Skeletal muscle tissue (tissue), 4 donors: Measurements from ENCODE around the gene ZNF277. TPM values are rescaled to one million over a fixed set of nuclear protein-coding genes. Genes with fewer than 3 reads are reported as not detected.

Source experiments
- H3K27ac ChIP-seq: one replicate; pipeline ENCODE4 v1.7.0; 2013; ENCODE audit warnings: mild to moderate bottlenecking, low read depth, low read length, inconsistent platforms
- H3K27me3 ChIP-seq, 3 donors: one replicate each; pipeline ENCODE4 v1.7.0; 2013; ENCODE audit warnings: low read length in 3 of 3; ENCODE audit not compliant: control insufficient read depth in 3 of 3, insufficient read depth in 3 of 3
- H3K36me3 ChIP-seq, 3 donors: one replicate each; pipeline ENCODE4 v1.7.0; 2013; ENCODE audit warnings: low read length in 3 of 3; ENCODE audit not compliant: control insufficient read depth in 3 of 3, insufficient read depth in 3 of 3
- H3K4me1 ChIP-seq, 3 donors: one replicate each; pipeline ENCODE4 v1.7.0; 2013; ENCODE audit warnings: low read length in 3 of 3, mild to moderate bottlenecking in 3 of 3; ENCODE audit not compliant: control insufficient read depth in 3 of 3, insufficient read depth in 3 of 3
- H3K4me3 ChIP-seq, 3 donors: one replicate each; pipeline ENCODE4 v1.7.0; 2013; ENCODE audit warnings: low read length in 3 of 3
- H3K9ac ChIP-seq, 3 donors: one replicate each; pipeline ENCODE4 v1.7.0; 2013; ENCODE audit warnings: low read length in 3 of 3, mild to moderate bottlenecking in 3 of 3, moderate library complexity in 2 of 3, low read depth in 1 of 3
- H3K9me3 ChIP-seq, 3 donors: one replicate each; pipeline ENCODE4 v1.7.0; 2013; ENCODE audit warnings: low read length in 3 of 3; ENCODE audit not compliant: control insufficient read depth in 3 of 3
- total RNA-seq: library from RNA; depleted of rRNA; stranded (reverse); fragments of >200 nt; gene quantifications from one replicate; pipeline ENCODE4 v1.2.3, GENCODE V29; 2014
- donor health status: Osteomylitis.

Gene ZNF277
- total RNA-seq, 1 donor from 2014 or later: 17.7 TPM

DNA sequence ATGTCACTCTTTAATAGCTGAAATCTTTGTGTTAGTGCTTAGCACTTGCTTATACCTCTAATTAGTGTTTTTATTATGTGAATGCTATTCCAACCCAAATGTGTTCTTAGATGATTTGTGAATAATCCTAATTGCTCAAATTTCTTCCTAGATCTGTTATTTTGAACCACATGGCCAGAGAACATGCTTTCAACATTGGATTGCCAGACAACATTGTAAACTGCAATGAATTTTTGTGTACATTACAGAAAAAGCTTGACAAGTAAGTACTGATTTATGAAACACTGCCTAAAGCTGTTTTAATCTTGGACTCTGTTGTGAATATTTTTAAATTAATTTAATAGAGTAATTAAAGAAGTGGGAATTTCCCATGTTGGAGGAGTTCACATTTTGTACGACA, 121.1 kb downstream of the ZNF277 start:
- Histone ChIP-seq H3K9me3 (no peaks in the 10 kb centered on the region), H3K9ac (no peak overlapping the region), H3K4me3 (no peak overlapping the region), H3K27me3 (no peaks in the 10 kb centered on the region), H3K4me1 (no peaks in the 10 kb centered on the region), H3K27ac (no peak overlapping the region), H3K36me3 (peaks cover 4 to 16% (median 4%) of the 10 kb centered on the region in 3 donors)

DNA sequence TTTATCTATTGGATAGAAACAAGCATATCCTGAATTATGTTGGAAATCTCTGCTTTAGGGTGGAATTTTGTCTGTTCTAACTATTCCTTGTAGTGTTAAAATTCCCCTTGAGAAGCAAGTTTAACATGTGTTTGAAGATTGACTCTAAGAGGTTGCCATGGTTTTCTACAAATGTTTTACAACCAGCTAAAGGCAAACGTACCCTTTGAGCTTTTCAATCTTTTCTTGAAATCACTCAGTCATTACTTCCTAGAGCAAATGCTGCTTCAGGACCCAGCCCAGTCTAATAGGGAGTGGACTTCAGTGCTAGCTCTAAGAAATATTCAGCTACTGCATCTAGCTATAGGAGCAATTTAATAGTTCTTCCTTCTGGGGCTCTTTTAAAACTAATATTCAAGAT, 125.0 kb downstream of the ZNF277 start:
- Histone ChIP-seq H3K4me3 (no peak overlapping the region), H3K36me3 (peaks cover 0 to 6% (median 4%) of the 10 kb centered on the region in 3 donors), H3K9me3 (no peaks in the 10 kb centered on the region), H3K4me1 (no peaks in the 10 kb centered on the region), H3K27me3 (no peaks in the 10 kb centered on the region), H3K9ac (no peak overlapping the region), H3K27ac (no peak overlapping the region)

GRCh38 chr7:112334366-112334765, 127.9 kb downstream of the ZNF277 start:
- H3K36me3 ChIP-seq: peaks cover 3 to 9% (median 8%) of the 10 kb centered on the region in 3 donors
- H3K27me3 ChIP-seq: no peaks in the 10 kb centered on the region

DNA sequence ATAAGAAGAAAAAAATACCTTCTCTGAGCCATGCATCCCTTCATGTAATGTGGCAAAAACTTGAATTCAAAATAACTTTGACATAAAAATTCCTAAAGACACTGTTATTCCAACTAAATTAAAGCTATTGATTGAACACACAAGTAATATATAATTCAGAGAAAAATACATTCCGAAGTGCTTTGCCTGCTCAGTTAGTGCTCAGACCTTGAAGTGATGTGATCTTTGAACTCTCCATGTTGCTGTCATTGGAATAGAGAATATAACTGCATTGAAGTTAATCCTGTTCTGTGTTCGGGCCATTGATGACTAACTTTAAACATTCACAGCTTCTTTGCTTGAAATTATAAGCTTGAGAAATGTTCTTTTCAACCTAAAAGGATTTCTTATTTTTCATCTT, 129.8 kb downstream of the ZNF277 start:
- H3K36me3 ChIP-seq: peaks cover 3 to 20% (median 9%) of the 10 kb centered on the region in 3 donors
- H3K4me1 ChIP-seq: no peaks in the 10 kb centered on the region
- no peak overlapping the region for H3K4me3 ChIP-seq
- no peaks in the 10 kb centered on the region for H3K9me3 ChIP-seq
- no peak overlapping the region for H3K9ac ChIP-seq
- H3K27me3 ChIP-seq: no peaks in the 10 kb centered on the region
- no peak overlapping the region for H3K27ac ChIP-seq

More at GRCh38 chr7:112334366-112334765, 127.9 kb downstream of the ZNF277 start:
- no peak overlapping the region for H3K4me3 ChIP-seq
- no peaks in the 10 kb centered on the region for H3K9me3 ChIP-seq
- H3K9ac ChIP-seq: no peak overlapping the region
- no peak overlapping the region for H3K27ac ChIP-seq
- H3K4me1 ChIP-seq: no peaks in the 10 kb centered on the region

DNA sequence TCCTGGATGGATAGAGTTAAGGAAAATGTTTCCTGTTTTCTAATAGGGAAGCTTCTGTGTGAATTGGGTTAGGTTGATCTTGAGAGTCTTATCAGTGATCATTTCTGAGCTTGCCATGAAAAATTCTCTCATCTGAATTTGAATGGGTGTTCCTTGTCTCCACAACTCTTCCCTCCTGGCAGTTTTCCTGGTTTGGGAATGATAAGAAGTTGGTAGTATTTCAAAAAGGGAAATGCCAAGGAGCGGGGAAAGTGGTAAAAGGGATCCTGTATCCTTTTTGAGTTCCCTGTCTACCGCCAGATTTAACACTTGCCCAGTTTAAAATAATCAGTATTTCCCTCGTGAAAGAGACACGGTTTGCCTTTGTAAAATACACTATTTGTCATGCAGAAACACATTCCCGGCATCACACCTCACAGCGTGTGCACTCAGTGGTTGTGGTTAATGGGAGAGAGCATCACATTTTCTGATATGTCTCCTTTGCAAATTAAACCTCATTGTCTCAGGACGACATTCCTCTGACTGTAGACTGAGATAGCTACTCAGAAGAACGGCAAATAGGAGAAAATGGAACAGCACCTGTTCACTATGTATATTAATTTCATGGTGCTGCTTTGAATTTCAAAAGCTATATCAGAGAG, 130.6 kb downstream of the ZNF277 start:
- no peak overlapping the region for H3K9ac ChIP-seq
- peaks cover 4 to 20% (median 11%) of the 10 kb centered on the region in 3 donors for H3K36me3 ChIP-seq
- no peaks in the 10 kb centered on the region for H3K27me3 ChIP-seq
- H3K27ac ChIP-seq: no peak overlapping the region
- no peaks in the 10 kb centered on the region for H3K9me3 ChIP-seq
- H3K4me3 ChIP-seq: no peak overlapping the region
- no peaks in the 10 kb centered on the region for H3K4me1 ChIP-seq

DNA sequence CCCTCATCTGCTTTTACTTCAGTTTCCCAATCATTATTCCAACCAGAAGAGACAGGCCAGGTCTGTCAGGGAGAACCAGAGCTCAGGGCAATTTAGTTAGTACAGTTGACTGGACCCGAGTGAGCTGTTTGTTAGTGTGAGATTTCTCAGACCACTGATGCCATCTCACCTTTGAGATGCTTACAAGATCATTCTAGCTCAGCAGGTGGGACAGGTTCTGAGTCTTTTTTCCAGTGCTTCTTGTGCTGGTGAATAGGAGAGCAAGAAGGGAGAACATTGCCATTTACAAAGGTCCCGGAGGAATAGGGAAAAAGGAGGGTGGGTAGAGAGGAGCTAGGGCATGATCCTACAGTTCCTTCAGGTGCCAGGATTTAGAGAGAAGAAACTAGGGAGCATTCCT, 131.4 kb downstream of the ZNF277 start:
- Histone ChIP-seq H3K9ac (no peak overlapping the region), H3K4me1 (no peaks in the 10 kb centered on the region), H3K36me3 (peaks cover 6 to 29% (median 11%) of the 10 kb centered on the region in 3 donors), H3K27ac (no peak overlapping the region), H3K27me3 (no peaks in the 10 kb centered on the region), H3K4me3 (no peak overlapping the region), H3K9me3 (no peaks in the 10 kb centered on the region)

DNA sequence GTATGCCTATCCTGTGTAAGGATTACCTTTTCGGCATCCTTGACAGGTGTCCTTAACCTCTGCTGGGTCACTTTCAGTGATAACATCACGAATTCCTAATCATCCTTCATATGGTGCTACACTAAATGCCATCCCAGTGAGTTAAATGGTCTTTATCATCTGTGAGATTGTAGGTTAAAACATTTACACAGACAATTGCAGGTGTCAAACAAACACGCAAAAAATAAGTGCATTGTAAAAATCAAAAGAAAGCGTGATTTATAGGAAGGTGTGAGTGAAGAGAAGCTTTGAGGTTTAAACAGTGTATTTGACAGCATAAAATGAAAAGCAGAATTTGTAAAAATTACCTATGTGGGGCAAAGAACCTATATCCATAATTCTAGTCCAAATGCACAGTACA, 132.3 kb downstream of the ZNF277 start:
- Histone ChIP-seq H3K36me3 (peaks cover 6 to 32% (median 14%) of the 10 kb centered on the region in 3 donors), H3K4me3 (no peak overlapping the region), H3K27me3 (no peaks in the 10 kb centered on the region), H3K4me1 (no peaks in the 10 kb centered on the region), H3K9ac (no peak overlapping the region), H3K27ac (no peak overlapping the region), H3K9me3 (no peaks in the 10 kb centered on the region)

- H3K36me3 ChIP-seq: peaks cover 6 to 32% (median 11%) of the 10 kb centered on the region in 3 donors
- H3K27me3 ChIP-seq: no peaks in the 10 kb centered on the region
- no peak overlapping the region for H3K4me3 ChIP-seq
- H3K9ac ChIP-seq: no peak overlapping the region
- H3K4me1 ChIP-seq: no peaks in the 10 kb centered on the region
- H3K27ac ChIP-seq: no peak overlapping the region
- no peaks in the 10 kb centered on the region for H3K9me3 ChIP-seq
These were observed 135.0 kb downstream of the ZNF277 start for GRCh38 chr7:112341464-112341863.

GRCh38 chr7:112346381-112347060, 140.0 kb downstream of the ZNF277 start:
- Histone ChIP-seq H3K9ac (no peak overlapping the region), H3K27me3 (no peaks in the 10 kb centered on the region), H3K27ac (no peak overlapping the region), H3K9me3 (no peaks in the 10 kb centered on the region), H3K4me1 (no peaks in the 10 kb centered on the region), H3K4me3 (no peak overlapping the region), H3K36me3 (peaks cover 3 to 17% (median 4%) of the 10 kb centered on the region in 3 donors)

GRCh38 chr7:112347088-112347487, 140.6 kb downstream of the ZNF277 start:
- Histone ChIP-seq H3K36me3 (peaks cover 2 to 16% (median 3%) of the 10 kb centered on the region in 3 donors), H3K27me3 (no peaks in the 10 kb centered on the region), H3K4me1 (no peaks in the 10 kb centered on the region), H3K27ac (no peak overlapping the region), H3K9ac (no peak overlapping the region), H3K4me3 (no peak overlapping the region), H3K9me3 (no peaks in the 10 kb centered on the region)
